DMS114 treated with DMSO at 0.1 percent for 48 hours (cell line): ENCODE data around the gene LY6G6F.
A peak's percentile ranks its signal among the peaks of the same experiment; 100 is the strongest.

Experiments used
- DNase-seq: peaks from one replicate; lab custom pipeline; 2025; ENCODE audit not compliant: unreplicated experiment; lab: John Stamatoyannopoulos, UW

The LY6G6F gene

GRCh38 chr6:31706599-31706998, at the start of gene LY6G6F:
LY6G6F (plus strand) TSS chr6:31706866; CDS start chr6:31706907, 41 bp downstream.
- DNase-seq: no peak

- DNase-seq: no peak
Observed at GRCh38 chr6:31657406-31658157, 49.1 kb upstream of the LY6G6F start.

GRCh38 chr6:31658158-31658688, 48.4 kb upstream of the LY6G6F start:
- no peak for DNase-seq

GRCh38 chr6:31658983-31659648, 47.5 kb upstream of the LY6G6F start:
- DNase-seq: no peak

- DNase-seq: no peak
Observed at GRCh38 chr6:31659649-31660380, 46.9 kb upstream of the LY6G6F start.

- DNase-seq: peak; percentile 75
Observed at GRCh38 chr6:31660381-31661261, 46.0 kb upstream of the LY6G6F start, which contains the start of gene C6orf47. C6orf47 (minus strand) TSS chr6:31660778; CDS start chr6:31659947, 831 bp downstream.

- DNase-seq: no peak
Observed at GRCh38 chr6:31661262-31662123, 45.2 kb upstream of the LY6G6F start.

GRCh38 chr6:31662124-31662723, 44.4 kb upstream of the LY6G6F start:
- DNase-seq: no peak

GRCh38 chr6:31663126-31663960, 43.3 kb upstream of the LY6G6F start:
- no peak for DNase-seq

- DNase-seq: no peak
Observed at GRCh38 chr6:31663961-31664789, 42.5 kb upstream of the LY6G6F start.

GRCh38 chr6:31664790-31665500, 41.7 kb upstream of the LY6G6F start, which contains the start of gene GPANK1:
GPANK1 (minus strand) TSS chr6:31664997; CDS start chr6:31664478, 519 bp downstream.
- peak; percentile 93 for DNase-seq

GRCh38 chr6:31665501-31666336, 40.9 kb upstream of the LY6G6F start, which contains the start of gene CSNK2B:
CSNK2B (plus strand) TSS chr6:31666080; CDS start chr6:31666832, 752 bp downstream.
- DNase-seq: peak; percentile 99

- DNase-seq: no peak
Observed at GRCh38 chr6:31666337-31666965, 40.2 kb upstream of the LY6G6F start.

GRCh38 chr6:31669676-31670075, 37.0 kb upstream of the LY6G6F start, which contains the start of gene LY6G5B:
LY6G5B (plus strand) TSS chr6:31669976; CDS start chr6:31670951, 975 bp downstream.
- no peak for DNase-seq

- no peak for DNase-seq
Observed at GRCh38 chr6:31676322-31676903, 30.3 kb upstream of the LY6G6F start.
